Progenitor cell of endocrine pancreas (in vitro differentiated cells): ENCODE results near the gene EXD3. TPM values are rescaled to one million over a fixed set of nuclear protein-coding genes. Genes with fewer than 3 reads are reported as not detected.
"Not testable (repeated sequence)": the region's sequence is repeated elsewhere in the genome, so short reads cannot be mapped to it uniquely, and the experiment has no call there.

ENCODE experiments used
- DNase-seq: peaks from one replicate; pipeline ENCODE4 v3.0.0; 2021; ENCODE audit warnings: low spot score; ENCODE audit not compliant: unreplicated experiment
- H3K27ac Mint-ChIP-seq: 2 replicates; pipeline ENCODE4 v1.8.0; 2021; ENCODE audit warnings: mild to moderate bottlenecking, moderate library complexity, mixed read lengths
- H3K27me3 Mint-ChIP-seq: 2 replicates; pipeline ENCODE4 v1.8.0; 2021; ENCODE audit warnings: mixed read lengths
- H3K36me3 Mint-ChIP-seq: 2 replicates; pipeline ENCODE4 v1.8.0; 2022; ENCODE audit warnings: mixed read lengths; ENCODE audit not compliant: insufficient read depth
- H3K4me1 Mint-ChIP-seq: 2 replicates; pipeline ENCODE4 v1.8.0; 2021; ENCODE audit warnings: low read depth, mixed read lengths
- H3K4me3 Mint-ChIP-seq: 2 replicates; pipeline ENCODE4 v1.8.0; 2021; ENCODE audit warnings: low read depth, mild to moderate bottlenecking, moderate library complexity, mixed read lengths
- H3K9me3 Mint-ChIP-seq: 2 replicates; pipeline ENCODE4 v1.8.0; 2021; ENCODE audit warnings: low read depth, mixed read lengths
- total RNA-seq: library from RNA; stranded (reverse); gene quantifications from 2 replicates; pipeline ENCODE4 v1.2.1, GENCODE V29; 2021
- TF ChIP-seq, protein P1 (sequence below): fragments of 200-600 bp; sonication (generic); IDR thresholded peaks from one replicate; pipeline ENCODE4 v1.5.0; 2021; ENCODE audit warnings: antibody characterized with exemption, mild to moderate bottlenecking; ENCODE audit not compliant: unreplicated experiment

Gene EXD3
- total RNA-seq, 1 donor from 2014 or later, result 31.7 TPM

DNA sequence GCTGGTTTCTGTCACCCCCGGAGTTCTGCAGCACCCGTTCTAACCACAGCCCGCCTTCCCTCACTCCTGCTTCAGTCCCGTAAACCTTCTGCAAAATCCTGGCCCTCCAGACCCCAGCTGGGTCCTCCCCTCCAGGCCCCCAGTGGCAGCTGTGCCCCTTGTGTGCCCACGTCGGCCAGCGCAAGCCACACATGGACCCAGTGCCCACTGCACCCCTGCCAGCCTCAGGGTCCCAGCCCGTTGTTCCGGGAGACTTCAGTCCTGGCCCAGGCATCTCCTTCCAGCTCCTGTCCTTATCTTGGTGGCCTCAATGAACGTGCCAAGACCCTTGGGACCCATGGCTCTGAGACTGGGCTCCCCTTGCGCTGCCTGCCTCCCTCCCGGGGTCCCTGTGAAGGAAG, 43.2 kb downstream of the EXD3 start:
- TF ChIP-seq, protein P1, sequence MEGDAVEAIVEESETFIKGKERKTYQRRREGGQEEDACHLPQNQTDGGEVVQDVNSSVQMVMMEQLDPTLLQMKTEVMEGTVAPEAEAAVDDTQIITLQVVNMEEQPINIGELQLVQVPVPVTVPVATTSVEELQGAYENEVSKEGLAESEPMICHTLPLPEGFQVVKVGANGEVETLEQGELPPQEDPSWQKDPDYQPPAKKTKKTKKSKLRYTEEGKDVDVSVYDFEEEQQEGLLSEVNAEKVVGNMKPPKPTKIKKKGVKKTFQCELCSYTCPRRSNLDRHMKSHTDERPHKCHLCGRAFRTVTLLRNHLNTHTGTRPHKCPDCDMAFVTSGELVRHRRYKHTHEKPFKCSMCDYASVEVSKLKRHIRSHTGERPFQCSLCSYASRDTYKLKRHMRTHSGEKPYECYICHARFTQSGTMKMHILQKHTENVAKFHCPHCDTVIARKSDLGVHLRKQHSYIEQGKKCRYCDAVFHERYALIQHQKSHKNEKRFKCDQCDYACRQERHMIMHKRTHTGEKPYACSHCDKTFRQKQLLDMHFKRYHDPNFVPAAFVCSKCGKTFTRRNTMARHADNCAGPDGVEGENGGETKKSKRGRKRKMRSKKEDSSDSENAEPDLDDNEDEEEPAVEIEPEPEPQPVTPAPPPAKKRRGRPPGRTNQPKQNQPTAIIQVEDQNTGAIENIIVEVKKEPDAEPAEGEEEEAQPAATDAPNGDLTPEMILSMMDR, result no peak
- Mint-ChIP-seq H3K4me1 (peaks cover 3% of the 10 kb centered on the region), H3K27ac (no peak overlapping the region), H3K9me3 (no peaks in the 10 kb centered on the region), H3K27me3 (no peaks in the 10 kb centered on the region), H3K4me3 (no peak overlapping the region), H3K36me3 (peaks cover 7% of the 10 kb centered on the region)
- DNase-seq, result no peak

DNA sequence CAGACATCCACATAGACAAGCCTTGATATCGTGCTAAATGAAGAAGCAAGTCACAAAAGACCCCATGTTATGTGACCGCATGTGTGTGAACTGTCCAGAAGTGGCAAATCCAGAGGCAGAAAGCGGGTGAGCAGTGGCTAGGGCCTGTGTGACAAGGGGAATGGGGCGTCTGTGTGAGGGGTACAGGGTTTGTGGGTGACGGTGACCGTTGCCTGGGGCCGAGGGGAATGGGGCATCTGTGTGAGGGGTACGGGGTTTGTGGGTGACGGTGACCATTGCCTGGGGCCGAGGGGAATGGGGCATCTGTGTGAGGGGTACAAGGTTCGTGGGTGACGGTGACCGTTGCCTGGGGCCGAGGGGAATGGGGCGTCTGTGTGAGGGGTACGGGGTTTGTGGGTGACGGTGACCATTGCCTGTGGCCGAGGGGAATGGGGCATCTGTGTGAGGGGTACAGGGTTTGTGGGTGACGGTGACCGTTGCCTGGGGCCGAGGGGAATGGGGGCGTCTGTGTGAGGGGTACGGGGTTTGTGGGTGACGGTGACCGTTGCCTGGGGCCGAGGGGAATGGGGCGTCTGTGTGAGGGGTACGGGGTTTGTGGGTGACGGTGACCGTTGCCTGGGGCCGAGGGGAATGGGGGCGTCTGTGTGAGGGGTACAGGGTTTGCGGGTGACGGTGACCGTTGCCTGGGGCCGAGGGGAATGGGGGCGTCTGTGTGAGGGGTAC, 44.1 kb downstream of the EXD3 start:
- H3K4me3 Mint-ChIP-seq, H3K36me3 Mint-ChIP-seq, H3K27me3 Mint-ChIP-seq, H3K27ac Mint-ChIP-seq, DNase-seq, H3K4me1 Mint-ChIP-seq, H3K9me3 Mint-ChIP-seq: not testable (repeated sequence)

DNA sequence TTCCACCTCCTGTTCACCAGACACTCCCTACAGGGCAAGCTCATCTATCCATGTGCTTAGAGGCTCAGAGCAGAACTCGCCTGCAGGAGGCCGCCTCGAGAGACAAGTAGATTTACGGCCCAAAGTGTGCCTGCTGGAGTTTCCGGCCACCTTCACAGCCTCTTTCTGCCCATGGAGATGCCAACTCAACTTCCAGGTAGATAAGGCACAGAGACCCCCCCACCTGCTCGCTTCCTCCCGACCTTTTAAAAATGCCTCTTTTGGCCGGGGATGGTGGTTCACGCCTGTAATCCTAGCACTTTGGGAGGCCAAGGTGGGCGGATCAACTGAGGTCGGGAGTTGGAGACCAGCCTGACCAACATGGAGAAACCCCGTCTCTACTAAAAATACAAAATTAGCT, 46.6 kb downstream of the EXD3 start:
- no peaks in the 10 kb centered on the region for H3K27me3 Mint-ChIP-seq
- peaks cover 5% of the 10 kb centered on the region for H3K36me3 Mint-ChIP-seq
- no peak for DNase-seq
- TF ChIP-seq, protein P1, result no peak
- H3K4me3 Mint-ChIP-seq, result no peak overlapping the region
- H3K9me3 Mint-ChIP-seq, result no peaks in the 10 kb centered on the region
- H3K4me1 Mint-ChIP-seq, result peaks cover 2% of the 10 kb centered on the region
- no peak overlapping the region for H3K27ac Mint-ChIP-seq

DNA sequence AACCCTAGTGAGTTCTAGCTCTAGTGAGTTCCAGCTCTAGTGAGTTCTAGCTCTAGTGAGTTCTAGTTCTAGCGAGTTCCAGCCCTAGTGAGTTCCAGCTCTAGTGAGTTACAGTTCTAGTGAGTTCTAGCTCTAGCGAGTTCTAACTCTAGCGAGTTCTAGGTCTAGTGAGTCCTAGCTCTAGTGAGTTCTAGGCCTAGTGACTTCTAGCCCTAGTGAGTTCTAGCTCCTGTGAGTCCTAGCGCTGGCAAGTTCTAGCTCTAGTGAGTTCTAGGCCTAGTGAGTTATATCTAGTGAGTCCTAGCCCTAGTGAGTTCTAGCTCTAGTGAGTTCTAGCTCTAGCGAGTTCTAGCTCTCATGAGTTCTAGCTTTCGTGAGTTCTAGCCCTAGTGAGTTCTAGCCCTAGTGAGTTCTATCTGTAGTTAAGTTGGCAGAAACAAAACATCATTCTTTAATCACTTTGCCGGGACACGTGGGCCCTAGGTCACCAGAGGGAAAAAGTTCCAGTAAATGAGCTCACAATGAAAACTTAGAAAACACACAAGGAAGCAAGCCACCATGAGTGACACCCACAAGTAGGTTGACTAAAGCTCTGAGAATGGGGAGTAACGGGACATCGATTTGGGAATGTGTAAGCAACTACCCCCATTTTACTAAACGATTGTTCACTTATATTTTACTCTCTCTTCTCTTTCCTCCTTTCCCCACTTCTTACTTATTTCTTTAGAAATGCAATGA, 47.5 kb downstream of the EXD3 start:
- no peaks in the 10 kb centered on the region for H3K9me3 Mint-ChIP-seq
- peaks cover 2% of the 10 kb centered on the region for H3K4me1 Mint-ChIP-seq
- H3K36me3 Mint-ChIP-seq, result peaks cover 5% of the 10 kb centered on the region
- TF ChIP-seq, protein P1, result no peak
- H3K27me3 Mint-ChIP-seq, result no peaks in the 10 kb centered on the region
- no peak overlapping the region for H3K4me3 Mint-ChIP-seq
- DNase-seq, result no peak
- H3K27ac Mint-ChIP-seq, result no peak overlapping the region

DNA sequence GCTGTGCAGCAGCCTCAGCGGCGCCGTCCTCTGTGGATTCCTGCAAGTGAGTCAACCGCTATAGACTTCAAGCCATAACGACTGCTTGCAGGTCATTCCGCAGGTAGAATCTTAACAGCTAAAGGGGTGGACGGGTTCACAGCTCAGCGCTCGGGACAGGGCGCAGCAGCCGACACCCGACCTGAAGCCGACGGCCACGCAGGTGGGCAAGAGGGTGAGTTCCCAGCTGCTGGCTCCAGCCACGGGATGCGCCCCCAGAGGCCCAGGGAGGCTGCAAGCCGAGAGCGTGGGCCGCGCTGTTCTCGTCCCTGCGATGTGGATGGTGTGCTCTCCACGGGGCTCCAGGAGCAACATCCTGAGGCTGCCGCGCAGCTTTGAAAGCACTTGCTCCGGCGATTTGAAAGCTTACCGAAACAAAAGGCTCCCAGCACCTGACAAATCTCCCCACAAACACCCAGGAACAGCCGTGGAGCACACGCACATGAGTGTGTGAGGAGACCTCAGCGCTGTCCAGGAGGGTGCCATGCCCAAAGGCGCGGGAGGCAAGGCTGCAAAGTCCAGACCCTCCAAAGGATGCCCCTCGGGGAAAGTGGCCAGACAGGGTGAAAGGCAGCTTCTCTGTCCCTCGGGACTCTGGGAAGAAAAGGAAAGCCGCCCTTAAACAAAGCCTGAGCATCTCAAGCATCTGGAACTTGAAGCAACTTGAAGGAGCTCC, 48.7 kb downstream of the EXD3 start:
- H3K9me3 Mint-ChIP-seq, result no peaks in the 10 kb centered on the region
- DNase-seq, result no peak
- peaks cover 6% of the 10 kb centered on the region for H3K4me1 Mint-ChIP-seq
- TF ChIP-seq, protein P1, result no peak
- H3K4me3 Mint-ChIP-seq, result no peak overlapping the region
- H3K27ac Mint-ChIP-seq, result no peak overlapping the region
- H3K36me3 Mint-ChIP-seq, result peaks cover 5% of the 10 kb centered on the region
- H3K27me3 Mint-ChIP-seq, result no peaks in the 10 kb centered on the region
